ENCODE measurements around the gene SNX17. TPM values are rescaled to one million over a fixed set of nuclear protein-coding genes. Genes with fewer than 3 reads are reported as not detected.
"Not testable (repeated sequence)": the region's sequence is repeated elsewhere in the genome, so short reads cannot be mapped to it uniquely, and the experiment has no call there.

The SNX17 gene
- total RNA-seq, 1 donor from 2014 or later = 57.6 TPM

GRCh38 chr2:27380626-27381545 is 10.5 kb downstream of the SNX17 start, which contains the start of gene ZNF513:
ZNF513 (minus strand) TSS chr2:27380734; CDS start chr2:27380526, 208 bp downstream.
- peak; percentile 99 for DNase-seq (ENCODE audit: missing footprints)
- intact Hi-C loops (cut with DNase I) = loop anchor here (2.0 kb wide), 1 partner anchor 28 kb away; the partner anchor contains the start of gene PPM1G
- peak; percentile 94 for ATAC-seq

- DNase-seq (ENCODE audit: missing footprints) (no peak), ATAC-seq (no peak)
- intact Hi-C loops (cut with DNase I) = loop anchor here (2.0 kb wide), 1 partner anchor 27 kb away; the partner anchor contains the start of gene PPM1G
Observed at GRCh38 chr2:27381577-27382181, 11.3 kb downstream of the SNX17 start.

- ATAC-seq (no peak), DNase-seq (ENCODE audit: missing footprints) (no peak)
- intact Hi-C loops (cut with DNase I) = no loop called here
Observed at GRCh38 chr2:27390822-27391679, 20.6 kb downstream of the SNX17 start.

GRCh38 chr2:27393225-27393624 is 22.8 kb downstream of the SNX17 start:
- intact Hi-C loops (cut with DNase I) = no loop called here
- no peak for DNase-seq (ENCODE audit: missing footprints)
- ATAC-seq = no peak

- DNase-seq (ENCODE audit: missing footprints) (no peak), ATAC-seq (no peak)
- intact Hi-C loops (cut with DNase I) = no loop called here
Observed at GRCh38 chr2:27398962-27399361, 28.5 kb downstream of the SNX17 start.

- DNase-seq (ENCODE audit: missing footprints) (no peak), ATAC-seq (no peak)
- intact Hi-C loops (cut with DNase I) = no loop called here
Observed at GRCh38 chr2:27400348-27401135, 30.1 kb downstream of the SNX17 start.

- intact Hi-C loops (cut with DNase I) = loop anchor here (2.0 to 5.0 kb wide), 5 partner anchors 21 to 79 kb away; partner anchors contain the start of genes EIF2B4, IFT172, NRBP1 and SNX17
- ATAC-seq (no peak), DNase-seq (ENCODE audit: missing footprints) (no peak)
Observed at GRCh38 chr2:27407798-27408491, 37.5 kb downstream of the SNX17 start.

- ATAC-seq (no peak), DNase-seq (ENCODE audit: missing footprints) (no peak)
- intact Hi-C loops (cut with DNase I) = loop anchor here (2.0 to 5.0 kb wide), 5 partner anchors 20 to 79 kb away; partner anchors contain the start of genes EIF2B4, IFT172, NRBP1 and SNX17
Observed at GRCh38 chr2:27408601-27409320, 38.3 kb downstream of the SNX17 start.

GRCh38 chr2:27409321-27410073 is 39.1 kb downstream of the SNX17 start, which contains the start of gene PPM1G:
PPM1G (minus strand) TSS chr2:27409591; CDS start chr2:27409422, 169 bp downstream.
- ATAC-seq (peak; percentile 100), DNase-seq (ENCODE audit: missing footprints) (peak; percentile 97)
- intact Hi-C loops (cut with DNase I) = loop anchor here (2.0 to 5.0 kb wide), 5 partner anchors 19 to 78 kb away; partner anchors contain the start of genes EIF2B4, IFT172, NRBP1 and SNX17

GRCh38 chr2:27412419-27413152 is 42.2 kb downstream of the SNX17 start:
- intact Hi-C loops (cut with DNase I) = no loop called here
- DNase-seq (ENCODE audit: missing footprints) (no peak), ATAC-seq (no peak)

- no peak for DNase-seq (ENCODE audit: missing footprints)
- no peak for ATAC-seq
- intact Hi-C loops (cut with DNase I) = no loop called here
Observed at GRCh38 chr2:27416151-27416550, 45.7 kb downstream of the SNX17 start.

- no peak for DNase-seq (ENCODE audit: missing footprints)
- intact Hi-C loops (cut with DNase I) = no loop called here
- ATAC-seq = no peak
Observed at GRCh38 chr2:27420996-27421395, 50.6 kb downstream of the SNX17 start.

GRCh38 chr2:27421660-27422250 is 51.3 kb downstream of the SNX17 start:
- intact Hi-C loops (cut with DNase I) = no loop called here
- DNase-seq (ENCODE audit: missing footprints) (no peak), ATAC-seq (no peak)

GRCh38 chr2:27422958-27423357 is 52.5 kb downstream of the SNX17 start:
- intact Hi-C loops (cut with DNase I) = no loop called here
- ATAC-seq (no peak), DNase-seq (ENCODE audit: missing footprints) (no peak)

- intact Hi-C loops (cut with DNase I) = loop anchor here (5.0 kb wide), 2 partner anchors 53 to 62 kb away; partner anchors contain the start of genes EIF2B4, IFT172 and SNX17
- DNase-seq (ENCODE audit: missing footprints) = not testable (repeated sequence)
Observed at GRCh38 chr2:27425039-27425438, 54.6 kb downstream of the SNX17 start.

More at GRCh38 chr2:27425039-27425438, 54.6 kb downstream of the SNX17 start:
- ATAC-seq = not testable (repeated sequence)
